NCI-H146 treated with DMSO at 0.1 percent for 48 hours (cell line): Measurements from ENCODE around the gene SLC12A9.

Experiments
- DNase-seq: peaks from one replicate; lab custom pipeline; 2025; ENCODE audit not compliant: unreplicated experiment; lab: John Stamatoyannopoulos, UW

The SLC12A9 gene

GRCh38 chr7:100860702-100861615, 8.4 kb downstream of the SLC12A9 start:
- no peak for DNase-seq

DNA sequence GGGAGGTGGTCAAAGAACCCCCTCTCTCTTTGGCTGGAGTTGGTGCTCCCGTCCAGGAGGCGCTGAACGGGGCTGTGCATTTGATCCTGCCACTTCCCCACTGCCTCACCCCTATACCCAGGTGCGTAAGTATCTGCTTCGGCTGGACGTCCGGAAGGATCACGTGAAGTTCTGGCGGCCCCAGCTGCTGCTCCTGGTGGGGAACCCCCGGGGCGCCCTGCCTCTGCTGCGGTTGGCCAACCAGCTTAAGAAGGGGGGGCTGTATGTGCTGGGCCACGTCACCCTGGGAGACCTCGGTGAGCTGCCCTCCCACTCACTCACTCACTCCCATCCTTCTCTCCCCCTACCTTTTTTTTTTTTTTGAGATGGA, 9.1 kb downstream of the SLC12A9 start:
- no peak for DNase-seq

GRCh38 chr7:100863406-100863950, 11.0 kb downstream of the SLC12A9 start:
- DNase-seq, result no peak

DNA sequence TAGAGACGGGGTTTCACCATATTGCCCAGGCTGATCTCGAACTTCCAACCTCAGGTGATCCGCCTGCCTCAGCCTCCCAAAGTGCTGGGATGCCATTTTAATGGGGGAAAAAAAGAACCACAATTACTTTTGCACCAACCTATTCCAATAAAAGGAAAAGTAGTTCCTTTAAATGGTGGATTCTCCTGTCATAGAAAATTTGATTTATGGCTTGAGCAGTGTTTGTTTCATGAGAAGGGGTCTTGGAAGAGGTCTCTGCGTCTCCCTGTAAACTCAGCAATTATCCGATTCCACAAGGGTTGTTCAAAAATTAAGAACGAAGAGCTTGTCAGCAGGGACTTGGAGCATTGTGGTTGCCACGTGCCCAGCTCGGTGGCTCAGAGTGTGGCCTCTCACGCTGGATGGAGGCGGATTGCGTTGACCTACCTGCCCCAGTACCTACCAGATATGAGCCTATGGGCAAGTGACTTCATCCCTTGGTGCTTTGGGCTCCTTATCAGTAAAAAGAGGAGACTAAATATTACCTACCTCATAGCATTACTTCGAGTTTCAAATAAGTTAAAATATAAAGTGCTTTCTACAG, 11.8 kb downstream of the SLC12A9 start:
- no peak for DNase-seq

DNA sequence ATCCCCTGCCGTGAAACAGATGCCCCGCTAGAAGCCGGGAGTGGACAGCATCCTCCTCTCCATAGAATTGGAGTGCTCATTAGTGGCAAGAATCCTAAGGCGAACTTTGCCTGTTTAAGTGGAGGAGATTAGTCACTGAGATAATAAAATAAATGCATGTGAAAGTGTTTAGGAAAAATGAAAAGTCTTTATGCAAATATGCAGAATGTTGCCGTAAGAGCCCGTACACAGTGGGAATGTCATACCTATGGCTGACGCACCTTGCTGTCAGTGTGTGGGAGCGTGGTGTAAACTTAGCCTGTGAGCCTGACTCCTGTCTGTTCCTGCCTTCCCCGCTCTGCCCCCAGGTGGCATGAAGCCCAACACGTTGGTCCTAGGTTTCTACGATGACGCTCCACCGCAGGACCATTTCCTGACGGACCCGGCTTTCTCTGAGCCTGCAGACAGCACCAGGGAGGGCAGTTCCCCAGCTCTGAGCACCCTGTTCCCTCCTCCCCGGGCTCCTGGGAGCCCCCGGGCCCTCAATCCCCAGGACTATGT, 12.9 kb downstream of the SLC12A9 start:
- DNase-seq, result no peak

GRCh38 chr7:100865938-100866728, 13.6 kb downstream of the SLC12A9 start:
- DNase-seq, result no peak

GRCh38 chr7:100866729-100867039, 14.2 kb downstream of the SLC12A9 start:
- DNase-seq, result no peak

DNA sequence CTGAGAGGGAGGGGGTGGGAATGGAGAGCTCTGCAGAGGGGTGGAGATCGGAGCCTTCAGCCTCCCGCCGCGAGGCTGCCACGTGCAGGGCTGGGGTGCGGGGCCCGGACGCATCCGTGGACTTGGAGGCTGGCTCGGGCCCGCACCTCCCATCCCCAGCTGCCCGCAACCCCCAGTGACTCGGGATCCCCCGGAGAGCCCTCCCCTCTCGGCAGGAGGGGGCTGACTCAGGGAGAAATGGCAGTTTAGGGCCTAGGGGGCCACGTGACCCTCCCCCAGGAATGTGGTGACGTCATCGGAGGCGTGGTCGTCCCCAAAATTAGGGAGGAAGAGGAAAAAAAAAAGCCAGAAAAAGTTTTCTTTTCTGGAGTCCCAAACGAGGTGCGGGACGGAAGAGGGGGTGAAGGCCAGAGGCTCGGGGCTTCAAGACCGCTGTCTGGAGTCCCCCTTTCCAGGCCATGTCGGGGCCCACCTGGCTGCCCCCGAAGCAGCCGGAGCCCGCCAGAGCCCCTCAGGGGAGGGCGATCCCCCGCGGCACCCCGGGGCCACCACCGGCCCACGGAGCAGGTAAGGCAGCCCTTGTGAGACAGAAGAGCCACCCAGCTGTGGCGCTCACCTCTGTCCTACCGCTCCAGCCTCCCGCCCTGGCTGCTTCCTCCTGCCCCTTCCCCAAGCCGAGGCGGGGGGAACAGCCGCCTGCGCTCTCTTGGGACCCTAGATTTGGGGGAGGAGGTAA, 14.7 kb downstream of the SLC12A9 start, which contains the start of gene TRIP6:
TRIP6 (plus strand) TSS at position 348 of the 736 bp plus-strand sequence; CDS start at position 459, 111 bp downstream.
- DNase-seq, result no peak

- DNase-seq, result no peak
These were observed 15.4 kb downstream of the SLC12A9 start for GRCh38 chr7:100867776-100868485.

DNA sequence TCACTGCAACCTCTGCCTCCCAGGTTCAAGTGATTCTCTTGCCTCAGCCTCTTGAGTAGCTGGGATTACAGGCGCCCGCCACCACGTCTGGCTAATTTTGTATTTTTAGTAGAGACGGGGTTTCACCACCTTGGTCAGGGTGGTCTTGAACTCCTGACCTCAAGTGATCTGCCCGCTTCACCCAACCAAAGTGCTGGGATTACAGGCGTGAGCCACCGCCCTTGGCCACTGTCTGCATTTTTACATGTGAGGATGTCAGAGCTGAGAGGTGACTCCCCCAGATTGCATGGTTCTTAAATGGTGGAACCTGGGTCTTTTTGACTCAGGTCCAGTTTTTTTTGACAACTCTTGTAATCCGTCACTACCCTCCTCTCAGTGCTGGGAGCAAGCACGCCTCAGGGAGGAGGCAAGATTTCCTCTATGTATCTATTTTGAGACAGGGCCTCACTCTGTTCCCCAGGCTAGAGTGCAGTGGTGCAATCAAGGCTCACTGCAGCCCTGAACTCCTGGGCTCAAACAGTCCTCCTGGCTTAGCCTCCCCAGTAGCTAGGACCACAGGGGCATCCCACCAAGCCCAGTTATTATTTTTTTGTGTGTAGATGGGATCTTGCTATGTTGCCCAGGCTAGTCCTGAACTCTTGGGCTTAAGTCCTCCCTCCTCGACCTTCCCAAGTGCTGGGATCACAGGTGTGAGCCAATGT, 21.2 kb downstream of the SLC12A9 start:
- DNase-seq, result no peak

GRCh38 chr7:100874300-100874576, 21.7 kb downstream of the SLC12A9 start:
- DNase-seq, result no peak

GRCh38 chr7:100874577-100875355, 22.3 kb downstream of the SLC12A9 start, which contains the start of gene SRRT:
TSS of gene SRRT (plus strand) at chr7:100875103. CDS start at chr7:100875591, 488 bp downstream.
- peak; percentile 92 for DNase-seq

DNA sequence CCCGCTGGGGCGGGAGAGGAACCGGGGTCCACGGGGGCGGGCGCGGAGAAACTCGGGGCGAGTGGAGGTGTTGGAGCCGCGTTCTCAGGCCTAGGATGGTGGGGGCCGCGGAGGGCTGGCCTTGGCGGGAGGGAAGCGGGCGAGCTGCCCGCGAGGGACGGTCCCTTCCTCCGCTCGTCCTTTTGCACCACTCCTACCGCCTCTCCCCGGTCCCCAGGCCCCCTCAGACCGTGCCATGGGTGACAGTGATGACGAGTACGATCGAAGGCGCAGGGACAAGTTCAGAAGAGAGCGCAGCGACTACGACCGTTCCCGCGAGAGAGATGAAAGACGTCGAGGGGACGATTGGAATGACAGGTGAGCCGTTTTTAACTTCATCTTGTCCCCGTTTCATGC, 22.8 kb downstream of the SLC12A9 start:
- no peak for DNase-seq

- DNase-seq, result no peak
These were observed 25.5 kb downstream of the SLC12A9 start for GRCh38 chr7:100878013-100878412.

GRCh38 chr7:100878685-100879084, 26.2 kb downstream of the SLC12A9 start:
- no peak for DNase-seq

DNA sequence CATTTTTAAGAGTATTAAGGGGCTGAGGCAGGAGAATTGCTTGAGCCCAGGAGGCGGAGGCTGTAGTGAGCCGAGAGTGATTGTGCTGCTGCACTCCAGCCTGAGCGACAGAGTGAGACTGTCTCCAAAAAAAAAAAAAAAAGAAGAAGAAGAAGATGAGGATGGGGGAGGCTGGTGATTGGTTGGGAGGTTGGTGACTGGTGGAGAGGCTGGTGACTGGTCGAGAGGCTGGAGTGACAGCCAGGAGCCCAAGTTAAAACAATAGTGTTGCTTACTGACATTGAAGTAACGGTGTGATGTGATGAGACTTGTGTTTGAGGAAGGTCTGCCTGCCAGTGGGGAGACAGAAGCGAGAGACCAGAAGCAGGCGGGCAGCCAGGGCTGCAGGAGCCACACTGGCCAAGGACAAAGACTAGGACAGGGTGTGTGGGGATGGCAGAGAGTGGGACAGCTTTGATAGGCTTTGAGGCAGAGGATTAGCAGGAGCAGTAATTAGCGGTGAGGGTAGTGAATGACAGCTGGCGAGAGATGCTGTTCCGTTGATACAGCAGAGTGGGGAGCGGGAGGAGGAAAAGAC, 27.3 kb downstream of the SLC12A9 start:
- DNase-seq, result no peak

DNA sequence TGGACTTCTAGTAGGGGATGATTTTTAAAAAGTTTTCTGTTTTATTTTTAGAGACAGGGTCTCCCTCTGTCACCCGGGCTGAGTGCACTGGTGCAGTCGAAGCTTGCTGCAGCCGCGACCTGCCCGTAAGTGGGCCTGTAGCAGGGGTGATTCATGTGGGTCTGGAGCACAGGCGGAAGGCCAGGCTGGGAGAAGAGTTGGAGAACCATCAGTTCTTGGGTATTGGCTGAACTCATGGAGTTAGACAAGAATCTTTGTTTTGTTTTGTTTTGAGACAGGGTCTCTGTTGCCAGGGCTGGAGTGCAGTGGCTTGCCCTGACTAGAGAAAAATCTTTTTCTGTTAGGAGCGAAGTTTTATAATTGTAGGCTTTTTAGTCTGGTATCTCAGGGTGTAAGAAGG, 28.1 kb downstream of the SLC12A9 start:
- DNase-seq, result no peak

- DNase-seq, result no peak
These were observed 28.6 kb downstream of the SLC12A9 start for GRCh38 chr7:100881136-100881535.
